HepG2 (cell line): ENCODE data around the gene LGALS7B. TPM values are rescaled to one million over a fixed set of nuclear protein-coding genes. Genes with fewer than 3 reads are reported as not detected.

Experiments
- BCL3 ChIP-seq: sonication (generic); formaldehyde crosslinking; IDR thresholded peaks from 2 replicates; pipeline ENCODE4 v1.5.1; 2020; ENCODE audit warnings: mild to moderate bottlenecking, missing genetic modification reagents, moderate library complexity
- ELF4 ChIP-seq: sonication (generic); formaldehyde crosslinking; IDR thresholded peaks from 2 replicates; pipeline ENCODE4 v1.5.0; 2020; ENCODE audit warnings: missing genetic modification reagents, mild to moderate bottlenecking, moderate library complexity, borderline replicate concordance
- HDAC6 ChIP-seq: fragments of 200-600 bp; sonication (generic); IDR thresholded peaks from 2 replicates; pipeline ENCODE4 v1.7.0; 2017; ENCODE audit warnings: mild to moderate bottlenecking, antibody characterized with exemption, low read length, low read depth
- HOXD1 ChIP-seq: sonication (generic); formaldehyde crosslinking; IDR thresholded peaks from 2 replicates; pipeline ENCODE4 v1.5.0; 2020; ENCODE audit warnings: missing genetic modification reagents
- MAFG ChIP-seq: sonication (generic); formaldehyde crosslinking; IDR thresholded peaks from 2 replicates; pipeline ENCODE4 v1.5.1; 2020; ENCODE audit warnings: mild to moderate bottlenecking, missing genetic modification reagents
- MIER3 ChIP-seq: IDR thresholded peaks from 2 replicates; pipeline ENCODE4 v1.6.1; 2016; ENCODE audit warnings: missing compliant biosample characterization, borderline replicate concordance
- MLLT10 ChIP-seq: sonication (generic); formaldehyde crosslinking; IDR thresholded peaks from 2 replicates; pipeline ENCODE4 v1.4.0; 2020; ENCODE audit warnings: missing genetic modification reagents
- MXD4 ChIP-seq: IDR thresholded peaks from 2 replicates; pipeline ENCODE4 v1.6.1; 2016; ENCODE audit warnings: mild to moderate bottlenecking, missing biosample characterization, missing genetic modification reagents
- NR3C1 ChIP-seq: sonication (generic); formaldehyde crosslinking; IDR thresholded peaks from 2 replicates; pipeline ENCODE4 v1.4.0; 2020; ENCODE audit warnings: missing genetic modification reagents
- SMARCE1 ChIP-seq: fragments of 450-650 bp; IDR thresholded peaks from 2 replicates; pipeline ENCODE4 v1.6.1; 2017; ENCODE audit warnings: borderline replicate concordance
- SNAPC2 ChIP-seq: sonication (generic); formaldehyde crosslinking; IDR thresholded peaks from 2 replicates; pipeline ENCODE4 v1.8.1; 2022; ENCODE audit warnings: mild to moderate bottlenecking, missing genetic modification reagents
- TCF7 ChIP-seq: sonication (generic); IDR thresholded peaks from 2 replicates; pipeline ENCODE4 v1.6.1; 2016; ENCODE audit warnings: antibody characterized with exemption, low read depth
- ZKSCAN8 ChIP-seq: IDR thresholded peaks from 2 replicates; pipeline ENCODE4 v1.6.1; 2016; ENCODE audit warnings: borderline replicate concordance, missing genetic modification reagents, missing compliant biosample characterization
- ZMYM3 ChIP-seq: sonication (generic); formaldehyde crosslinking; IDR thresholded peaks from 2 replicates; pipeline ENCODE4 v1.5.1; 2020; ENCODE audit warnings: mild to moderate bottlenecking, missing genetic modification reagents
- ZNF12 ChIP-seq: sonication (generic); formaldehyde crosslinking; IDR thresholded peaks from 2 replicates; pipeline ENCODE4 v1.5.0; 2020; ENCODE audit warnings: missing genetic modification reagents
- ZNF121 ChIP-seq: sonication (generic); formaldehyde crosslinking; IDR thresholded peaks from 2 replicates; pipeline ENCODE4 v1.5.0; 2020; ENCODE audit warnings: mild to moderate bottlenecking, missing genetic modification reagents
- ZNF280B ChIP-seq: sonication (generic); formaldehyde crosslinking; IDR thresholded peaks from 2 replicates; pipeline ENCODE4 v1.5.0; 2020; ENCODE audit warnings: missing genetic modification reagents, mild to moderate bottlenecking, borderline replicate concordance
- ZNF280D ChIP-seq: sonication (generic); formaldehyde crosslinking; IDR thresholded peaks from 2 replicates; pipeline ENCODE4 v1.5.1; 2020; ENCODE audit warnings: mild to moderate bottlenecking, missing genetic modification reagents
- ZNF460 ChIP-seq: sonication (generic); formaldehyde crosslinking; IDR thresholded peaks from 2 replicates; pipeline ENCODE4 v1.5.1; 2020; ENCODE audit warnings: missing genetic modification reagents, mild to moderate bottlenecking, borderline replicate concordance
- ZNF503 ChIP-seq: sonication (generic); formaldehyde crosslinking; IDR thresholded peaks from 2 replicates; pipeline ENCODE4 v1.4.0; 2020; ENCODE audit warnings: missing genetic modification reagents
- ZSCAN21 ChIP-seq: sonication (generic); formaldehyde crosslinking; IDR thresholded peaks from 2 replicates; pipeline ENCODE4 v1.8.0; 2022; ENCODE audit warnings: mild to moderate bottlenecking, missing genetic modification reagents, moderate library complexity, borderline replicate concordance
- ZSCAN5A ChIP-seq: sonication (generic); formaldehyde crosslinking; IDR thresholded peaks from 2 replicates; pipeline ENCODE4 v1.8.0; 2022; ENCODE audit warnings: mild to moderate bottlenecking, missing genetic modification reagents, borderline replicate concordance
- polyA plus RNA-seq, 8 experiments: library from polyadenylated mRNA; depleted of rRNA in 3 of 8; stranded (reverse) in 7 of 8; unstranded in 1 of 8; fragments of >200 nt; fragmentation: Illumina TruSeq in 4 of 8; extraction: Trizol in 4 of 8; gene quantifications; 2 replicates each; pipeline versions ENCODE4 v1.2.1 to v1.2.3, GENCODE V29; 2011 to 2016; ENCODE audit warnings: low read depth in 4 of 8, missing spikeins in 1 of 8, mixed read lengths in 1 of 8; ENCODE audit not compliant: insufficient read depth in 1 of 8
- total RNA-seq, 5 experiments: library from RNA; depleted of rRNA; stranded (reverse); fragments of >200 nt; fragmentation: Illumina TruSeq; extraction: Trizol; gene quantifications; 2 replicates each; pipeline ENCODE4 v1.2.3, GENCODE V29; 2016; ENCODE audit warnings: low read depth in 1 of 5

The LGALS7B gene
- total and polyA plus RNA-seq, 2 of the 13 experiments (the other 11 are each of a cell fraction or from before 2014, with no cell fraction given), result 1.7 to 2.1 TPM

- TF ChIP-seq ZNF121 (CRISPR knock-in tag) (peak; percentile 30; the same call in 1 of the 2 replicates), ZSCAN21 (CRISPR knock-in tag) (no peak), MXD4 (CRISPR knock-in tag) (no peak), ZNF280B (CRISPR knock-in tag) (no peak), ZNF460 (peak; percentile 99), ZKSCAN8 (CRISPR knock-in tag) (peak; percentile 57; the same call in 1 of the 2 replicates), MLLT10 (CRISPR knock-in tag) (no peak), ZNF503 (peak; percentile 70; the same call in 1 of the 2 replicates), BCL3 (CRISPR knock-in tag) (no peak), HDAC6 (no peak), SMARCE1 (no peak), ZNF280D (CRISPR knock-in tag) (peak; percentile 97), NR3C1 (CRISPR knock-in tag) (no peak), MAFG (CRISPR knock-in tag) (no peak), ZMYM3 (CRISPR knock-in tag) (peak; percentile 79; the same call in 1 of the 2 replicates), TCF7 (peak; percentile 49), ELF4 (CRISPR knock-in tag) (no peak; the same call in 1 of the 2 replicates), SNAPC2 (CRISPR knock-in tag) (peak; percentile 73), ZNF12 (CRISPR knock-in tag) (peak; percentile 76), MIER3 (CRISPR knock-in tag) (peak; percentile 60; the same call in 1 of the 2 replicates), ZSCAN5A (CRISPR knock-in tag) (peak; percentile 31; the same call in 1 of the 2 replicates), HOXD1 (CRISPR knock-in tag) (no peak)
These were observed 29.4 kb upstream of the LGALS7B start (continued) for GRCh38 chr19:38759590-38760003.
